ENCODE results near the gene CAPSL.

The CAPSL gene

DNA sequence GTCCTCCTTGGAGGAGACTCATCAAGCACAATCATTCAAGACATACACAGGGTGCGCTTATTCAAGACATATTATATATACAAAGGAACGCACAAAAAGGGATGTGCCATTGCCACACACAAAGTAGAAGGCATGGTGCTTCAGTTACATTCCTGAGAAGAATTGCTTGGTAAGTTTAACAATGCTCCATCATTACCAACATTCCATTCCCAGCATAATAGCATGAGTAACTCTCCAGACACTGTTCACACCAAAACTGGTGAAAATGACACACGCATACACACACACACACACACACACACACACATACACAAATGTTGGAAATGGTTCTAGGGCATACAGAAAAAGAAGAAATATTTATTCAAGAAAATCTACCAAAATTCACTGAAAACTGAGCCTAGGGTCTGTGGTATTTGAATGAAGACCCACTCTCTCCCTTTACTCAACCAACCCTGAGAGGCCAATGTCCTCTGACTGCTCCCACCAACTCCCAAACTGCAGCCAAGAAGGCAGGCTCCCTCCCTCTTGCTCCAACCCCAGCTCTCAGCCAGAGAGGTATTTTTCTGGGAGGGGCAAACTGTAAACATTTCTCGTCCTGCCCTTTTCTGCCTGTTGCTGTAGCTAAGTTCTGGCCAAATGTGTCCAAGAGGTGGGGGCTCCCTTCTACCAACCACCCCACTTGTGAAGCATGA is 32.9 kb upstream of the CAPSL start:
- no peaks in the 10 kb centered on the region for H3K9me3 ChIP-seq (ENCODE audit: severe bottlenecking)
- no peaks in the 10 kb centered on the region for H3K36me3 ChIP-seq
- H3K4me3 ChIP-seq (ENCODE audit: low read depth, low read length), result no peak overlapping the region
- H3K27me3 ChIP-seq (ENCODE audit: insufficient read depth, low read depth, severe bottlenecking), result no peaks in the 10 kb centered on the region
- TF ChIP-seq CTCF (IDR thresholded peaks at IDR 0.05; ENCODE audit: low read depth, low read length), result no peak
- H3K27ac ChIP-seq, result no peak overlapping the region
- no peak for DNase-seq

DNA sequence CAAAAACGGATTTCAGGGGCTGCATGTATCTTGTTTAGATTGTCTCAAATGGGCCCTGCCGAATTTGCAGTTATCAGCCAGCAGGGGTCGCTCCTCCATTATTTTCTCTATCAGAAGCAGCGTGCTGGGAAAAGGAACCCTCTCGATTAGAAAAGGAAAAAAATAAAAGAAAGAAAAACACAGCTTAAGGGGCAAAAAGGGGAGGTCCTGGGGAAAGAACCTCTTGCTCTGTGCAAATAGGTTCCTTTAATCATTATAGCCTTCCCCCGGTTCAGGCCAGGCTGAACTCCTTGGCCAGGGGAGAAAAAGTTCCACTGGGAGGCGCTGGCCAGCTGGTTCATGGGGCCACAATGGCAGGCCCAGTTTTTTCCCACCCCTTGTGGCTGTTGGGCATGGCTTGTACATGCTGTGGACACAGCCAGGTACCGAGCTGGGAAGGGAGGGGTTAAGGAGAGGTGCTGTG is 25.0 kb upstream of the CAPSL start:
- H3K36me3 ChIP-seq, result no peaks in the 10 kb centered on the region; the same call in 1 of the 2 replicates
- H3K4me3 ChIP-seq (ENCODE audit: low read depth, low read length), result no peak overlapping the region
- DNase-seq, result peak; percentile 44
- H3K27me3 ChIP-seq (ENCODE audit: insufficient read depth, low read depth, severe bottlenecking), result no peaks in the 10 kb centered on the region
- peak; percentile 30 for TF ChIP-seq CTCF (IDR thresholded peaks at IDR 0.05; ENCODE audit: low read depth, low read length)
- H3K9me3 ChIP-seq (ENCODE audit: severe bottlenecking), result peaks cover 9% of the 10 kb centered on the region
- H3K27ac ChIP-seq, result no peak overlapping the region

GRCh38 chr5:35960328-35960727 is 21.9 kb upstream of the CAPSL start:
- H3K36me3 ChIP-seq, result peaks cover 14% of the 10 kb centered on the region

DNA sequence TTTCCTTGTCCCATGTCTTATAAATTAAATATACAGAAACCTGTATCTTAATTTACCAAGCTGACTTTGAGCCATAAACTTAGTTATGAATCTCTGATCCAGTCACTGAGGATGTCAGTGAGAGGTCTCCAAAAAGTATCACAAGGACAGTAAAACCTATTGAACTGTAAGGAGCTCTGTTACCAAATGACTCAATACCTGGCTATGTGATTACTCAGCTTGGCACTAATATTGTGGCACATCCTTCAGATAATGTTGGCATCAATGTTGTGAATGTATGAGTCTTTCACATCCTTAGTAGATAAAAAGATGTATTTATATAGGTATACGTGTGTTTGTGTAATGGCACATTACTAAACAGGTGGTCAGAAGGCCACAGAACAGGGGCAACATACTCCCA is 18.0 kb upstream of the CAPSL start:
- no peak overlapping the region for H3K4me3 ChIP-seq (ENCODE audit: low read depth, low read length)
- H3K36me3 ChIP-seq, result peaks cover 18% of the 10 kb centered on the region
- no peak for DNase-seq
- no peaks in the 10 kb centered on the region for H3K9me3 ChIP-seq (ENCODE audit: severe bottlenecking)
- H3K27me3 ChIP-seq (ENCODE audit: insufficient read depth, low read depth, severe bottlenecking), result no peaks in the 10 kb centered on the region
- no peak overlapping the region for H3K27ac ChIP-seq
- no peak for TF ChIP-seq CTCF (IDR thresholded peaks at IDR 0.05; ENCODE audit: low read depth, low read length)

More at GRCh38 chr5:35960328-35960727, 21.9 kb upstream of the CAPSL start:
- Histone ChIP-seq H3K27ac (no peak overlapping the region), H3K4me3 (ENCODE audit: low read depth, low read length) (no peak overlapping the region), H3K9me3 (ENCODE audit: severe bottlenecking) (peaks cover 9% of the 10 kb centered on the region), H3K27me3 (ENCODE audit: insufficient read depth, low read depth, severe bottlenecking) (no peaks in the 10 kb centered on the region)
- no peak for TF ChIP-seq CTCF (IDR thresholded peaks at IDR 0.05; ENCODE audit: low read depth, low read length)
- DNase-seq, result no peak

GRCh38 chr5:35954175-35954574 is 15.8 kb upstream of the CAPSL start:
- Histone ChIP-seq H3K27me3 (ENCODE audit: insufficient read depth, low read depth, severe bottlenecking) (no peaks in the 10 kb centered on the region), H3K36me3 (peaks cover 18% of the 10 kb centered on the region), H3K27ac (no peak overlapping the region), H3K4me3 (ENCODE audit: low read depth, low read length) (no peak overlapping the region), H3K9me3 (ENCODE audit: severe bottlenecking) (no peaks in the 10 kb centered on the region)
- 0 out of 2 replicates have a peak, but pooled peaks have one; percentile 4 for TF ChIP-seq CTCF (IDR thresholded peaks at IDR 0.05; ENCODE audit: low read depth, low read length)
- DNase-seq, result no peak

DNA sequence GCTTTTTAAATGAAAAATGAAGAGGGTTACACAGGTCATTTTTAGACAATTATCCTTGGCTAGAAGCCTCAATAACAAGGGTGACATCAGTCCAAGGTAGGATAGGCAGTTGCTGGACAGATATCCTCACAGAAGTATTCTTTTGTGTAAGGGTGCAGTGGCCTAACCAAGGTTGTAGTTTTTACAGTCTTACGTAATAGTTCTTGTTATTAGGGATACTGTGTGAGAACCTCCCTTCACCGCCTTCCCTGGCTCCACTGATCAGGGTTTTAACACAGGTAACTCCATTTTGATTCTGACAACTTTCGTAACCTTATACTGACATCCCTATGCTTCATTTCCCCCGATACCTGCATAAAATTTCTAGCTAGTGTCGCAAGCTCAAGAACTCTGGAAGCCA is 8.7 kb upstream of the CAPSL start:
- no peaks in the 10 kb centered on the region for H3K9me3 ChIP-seq (ENCODE audit: severe bottlenecking)

More for the DNA sequence above, 8.7 kb upstream of the CAPSL start:
- TF ChIP-seq CTCF (IDR thresholded peaks at IDR 0.05; ENCODE audit: low read depth, low read length), result no peak
- Histone ChIP-seq H3K27me3 (ENCODE audit: insufficient read depth, low read depth, severe bottlenecking) (peaks cover 32% of the 10 kb centered on the region), H3K27ac (no peak overlapping the region), H3K36me3 (no peaks in the 10 kb centered on the region), H3K4me3 (ENCODE audit: low read depth, low read length) (no peak overlapping the region)
- no peak for DNase-seq
